GM21737 (cell line): ENCODE measurements around the gene IRS2.

Experiments
- ATAC-seq: cut with Tn5 transposase; IDR thresholded peaks from one replicate; pipeline ENCODE4 v1.9.1; 2021; ENCODE audit warnings: mild to moderate bottlenecking, moderate library complexity; ENCODE audit not compliant: unreplicated experiment

IRS2 gene

DNA sequence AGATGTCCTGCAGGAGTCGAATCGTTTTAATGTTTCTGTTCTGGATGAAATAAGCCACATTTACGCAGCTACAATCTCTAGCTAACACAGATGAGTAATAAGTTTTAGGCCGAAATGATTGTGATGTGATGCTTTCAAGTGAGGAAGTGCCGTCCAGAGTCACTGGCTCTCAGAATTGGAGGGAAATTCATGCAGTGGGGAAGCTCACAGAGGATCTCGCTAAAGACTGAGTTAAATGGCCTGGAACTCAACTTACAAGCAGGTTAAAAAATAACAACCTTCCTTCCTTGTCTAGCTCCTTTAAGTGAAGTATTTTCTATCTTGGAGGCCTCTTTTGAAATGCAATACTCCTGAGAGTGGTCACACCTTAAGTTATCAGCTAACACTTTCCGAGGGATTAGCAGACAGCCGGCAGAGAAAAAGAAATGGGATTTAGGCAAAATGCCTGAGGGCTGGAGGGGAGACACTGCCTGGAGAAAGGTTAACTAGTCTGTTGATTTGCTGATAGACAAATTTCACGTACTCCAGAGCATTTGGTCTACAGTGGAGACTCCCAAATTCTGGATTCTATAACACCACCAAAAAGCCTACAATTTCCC is 74.2 kb downstream of the IRS2 start:
- no peak for ATAC-seq

DNA sequence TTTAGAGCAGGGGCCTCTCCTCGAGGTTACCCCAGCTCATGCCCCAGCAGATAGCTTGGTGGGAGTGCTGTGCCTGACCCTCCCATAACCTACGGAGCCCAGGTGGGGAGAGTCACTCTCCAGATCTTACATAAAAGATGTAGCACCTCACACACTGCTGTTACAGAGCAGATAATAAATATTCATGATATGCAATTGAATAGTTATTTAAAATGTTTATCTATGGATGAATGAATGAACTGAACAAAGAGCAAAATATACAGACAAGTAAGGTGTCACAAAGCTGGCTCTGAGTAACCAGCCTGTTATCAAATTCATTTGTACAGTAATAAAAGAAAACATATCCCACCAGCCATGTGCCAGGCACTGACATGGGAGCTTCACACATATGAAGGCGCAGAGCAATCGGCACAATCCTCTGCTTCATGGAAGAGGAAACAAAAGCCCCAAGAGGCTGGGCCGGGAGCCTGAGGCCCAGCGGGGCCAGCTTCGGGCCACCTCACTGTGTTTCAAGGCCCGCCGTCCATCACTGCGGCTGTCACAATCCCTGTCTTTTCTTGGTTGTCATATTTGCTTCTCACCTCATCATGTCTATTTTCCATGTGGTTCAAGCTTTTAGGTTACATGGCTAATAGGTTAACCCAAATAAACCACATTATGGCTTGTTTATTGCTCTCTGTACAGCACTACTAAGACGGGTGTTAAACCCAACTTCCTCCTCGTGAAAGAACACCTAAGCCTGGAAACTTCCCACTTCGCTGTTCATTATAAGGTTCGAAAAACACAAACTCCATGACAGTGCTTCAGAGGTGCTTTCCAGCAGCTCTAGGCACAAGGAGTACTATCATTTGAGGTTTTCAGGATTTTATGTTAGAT is 78.4 kb downstream of the IRS2 start:
- ATAC-seq = no peak

DNA sequence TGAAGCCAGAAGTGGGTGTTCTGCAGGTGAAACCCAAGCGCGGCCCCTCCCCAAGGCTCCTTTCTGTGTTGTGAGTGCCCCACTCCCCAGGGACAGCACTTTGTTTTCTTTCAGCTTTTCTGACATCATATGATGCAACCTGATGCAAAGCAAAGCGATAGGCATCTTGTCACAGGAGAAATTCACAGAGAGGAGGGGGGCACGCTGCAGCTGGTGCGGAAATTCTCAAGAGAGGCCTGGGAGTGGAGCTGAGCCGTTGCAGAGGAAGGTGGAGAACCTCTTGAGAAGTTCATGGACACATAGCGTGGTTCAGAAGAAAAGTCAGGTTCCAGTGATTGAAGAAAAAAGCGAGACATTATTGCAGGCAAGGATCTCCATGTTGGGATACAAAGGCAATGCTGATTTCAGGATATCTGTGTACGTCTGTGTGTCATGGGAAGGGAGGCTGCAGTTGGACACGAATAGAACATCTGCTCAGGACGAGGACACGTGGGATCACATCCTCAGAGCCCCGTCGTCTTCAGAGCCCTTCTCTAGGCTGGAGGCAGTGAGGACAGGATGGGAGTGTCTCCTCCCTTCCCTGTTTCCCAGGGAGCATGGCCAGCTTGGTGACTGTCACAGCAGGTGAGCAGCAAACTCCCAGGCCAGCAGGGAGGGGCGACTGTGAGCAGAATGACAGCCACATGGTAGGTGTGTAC is 79.2 kb downstream of the IRS2 start:
- no peak for ATAC-seq

DNA sequence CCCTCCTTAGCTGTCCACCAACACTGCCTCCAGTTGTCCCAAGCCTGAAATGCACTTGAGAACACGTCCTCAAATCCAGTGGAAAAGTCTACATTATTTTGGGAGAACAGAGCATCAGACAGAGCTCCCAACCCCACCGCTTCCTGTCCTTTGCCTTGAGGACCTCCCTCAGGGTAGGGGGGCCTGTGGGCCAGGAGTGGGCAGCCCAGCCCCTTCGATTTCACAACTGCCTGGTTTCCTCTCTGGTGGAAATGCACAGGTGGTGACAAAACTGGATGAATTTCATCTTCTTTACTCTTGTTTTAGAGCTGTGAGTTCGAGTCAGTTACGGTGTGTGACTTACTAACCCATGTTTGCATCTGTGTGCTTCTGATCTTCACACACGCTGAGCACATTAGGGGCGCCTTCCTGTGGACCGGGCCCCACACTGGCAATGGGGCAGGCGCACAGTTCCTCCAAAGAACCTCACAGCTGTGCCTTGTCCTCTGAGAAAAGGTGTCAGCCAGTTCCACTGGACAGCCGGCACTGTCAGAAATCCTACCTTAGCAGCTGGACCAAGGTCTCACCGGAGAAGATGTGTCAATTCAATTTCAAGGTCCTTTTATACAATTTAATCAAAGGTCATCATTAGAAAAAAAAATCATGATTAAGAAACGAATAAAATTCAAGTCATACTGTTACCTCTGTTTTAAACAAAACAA is 80.2 kb downstream of the IRS2 start:
- ATAC-seq = no peak

DNA sequence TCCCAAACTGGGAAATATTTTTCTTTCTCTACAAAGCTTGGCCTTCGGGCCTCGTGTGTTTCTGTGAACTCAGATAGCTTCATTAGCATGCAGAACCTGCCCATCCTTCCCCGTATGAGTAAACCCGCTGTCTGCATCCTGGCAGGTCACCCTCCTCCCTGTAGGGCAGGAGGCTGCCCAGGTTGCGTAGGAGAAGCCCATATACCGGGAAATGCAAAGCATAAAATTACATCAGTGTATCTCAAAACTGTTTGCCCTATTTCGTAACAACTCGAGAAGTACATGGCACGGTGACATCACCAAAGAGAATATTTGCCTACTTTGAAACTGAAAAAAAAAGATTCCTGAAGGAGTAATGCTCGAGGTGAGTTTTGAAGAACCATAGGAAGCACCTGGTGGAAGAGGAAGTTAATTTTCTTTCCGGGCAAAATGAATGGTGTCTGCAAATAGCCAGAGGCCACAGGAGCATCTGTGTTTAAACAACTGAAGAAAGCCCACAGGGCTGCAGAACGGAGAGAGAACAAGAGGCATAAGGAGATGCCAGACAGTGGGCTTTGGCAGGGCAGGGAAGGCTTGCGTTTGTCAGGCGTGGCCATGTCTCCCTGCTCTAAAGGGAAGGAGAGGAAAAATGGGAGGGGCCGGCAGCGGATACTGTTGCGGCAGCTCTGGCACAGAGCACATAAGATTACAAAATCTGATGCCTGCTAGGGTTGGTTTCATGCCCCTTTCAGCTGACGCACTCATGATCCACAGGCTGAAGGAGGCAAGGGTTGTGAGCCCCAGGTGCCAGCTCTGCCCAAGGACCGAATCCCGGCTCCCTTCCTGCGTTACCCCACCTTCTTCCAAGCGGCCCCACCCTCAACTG is 81.4 kb downstream of the IRS2 start:
- no peak for ATAC-seq

DNA sequence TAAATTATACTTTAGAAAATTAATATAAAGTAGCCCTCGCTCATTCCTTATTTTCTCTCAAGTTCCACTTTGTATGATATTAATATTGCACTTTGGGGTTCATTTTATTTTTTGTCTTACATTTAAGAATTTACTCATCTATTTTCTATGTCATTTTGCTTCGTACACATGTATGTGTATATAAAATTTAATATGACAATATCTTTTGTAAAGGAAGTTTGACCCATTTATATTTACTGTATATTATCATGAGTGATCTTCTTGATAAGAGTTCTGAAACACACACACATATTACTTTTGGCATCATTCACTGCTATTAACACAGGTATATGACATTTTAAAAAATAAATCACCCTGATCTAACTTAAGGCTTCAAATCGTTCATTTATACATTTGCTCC is 83.1 kb downstream of the IRS2 start:
- no peak for ATAC-seq
